Activated CD8-positive, alpha-beta memory T cell treated with anti-CD3 and anti-CD28 coated beads, Interleukin-2, amount 50 U/mL, for 4 hours (primary cell): Measurements from ENCODE around the gene GLB1L2.
A peak's percentile ranks its signal among the peaks of the same experiment; 100 is the strongest.
"Not testable (repeated sequence)": the region's sequence is repeated elsewhere in the genome, so short reads cannot be mapped to it uniquely, and the experiment has no call there.

Source experiments
- DNase-seq: peaks from one replicate; pipeline ENCODE4 v3.0.0-alpha.2; 2020

The GLB1L2 gene

DNA sequence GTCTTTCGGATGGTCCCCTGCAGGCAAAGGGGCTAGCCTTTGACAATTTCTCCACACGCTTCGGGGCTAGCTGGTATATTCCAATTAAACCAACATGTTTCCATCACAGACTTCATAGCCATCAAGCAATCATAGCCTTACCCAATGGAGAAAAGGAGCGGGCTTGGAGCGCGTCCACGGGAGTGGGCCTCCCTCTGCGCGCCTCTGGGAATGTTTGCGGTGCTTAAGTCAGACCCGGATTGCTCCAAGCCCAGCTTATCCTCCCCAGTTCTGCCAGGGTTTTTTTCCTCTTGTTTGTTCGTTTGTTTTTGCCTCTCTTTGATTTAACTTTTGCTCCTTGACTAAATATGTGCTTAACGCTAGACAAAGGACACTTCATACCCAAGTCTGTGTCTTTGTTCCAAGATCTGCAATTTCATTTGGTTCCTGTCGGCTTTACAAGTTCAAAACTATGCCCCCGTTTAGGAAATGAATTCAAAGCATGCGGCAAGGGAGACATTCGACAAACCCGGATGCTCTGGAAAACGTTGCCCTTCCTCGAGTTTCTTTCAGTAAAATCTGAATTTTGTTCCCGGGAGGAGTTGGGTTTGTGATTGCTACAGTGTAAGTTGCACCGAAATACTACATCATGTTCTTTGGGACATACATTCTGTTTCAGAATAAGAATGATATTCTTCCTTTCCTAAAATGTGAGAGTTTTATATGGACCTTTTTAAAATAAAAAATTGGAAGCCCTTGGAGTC is 1.0 kb upstream of the GLB1L2 start:
- DNase-seq: no peak

DNA sequence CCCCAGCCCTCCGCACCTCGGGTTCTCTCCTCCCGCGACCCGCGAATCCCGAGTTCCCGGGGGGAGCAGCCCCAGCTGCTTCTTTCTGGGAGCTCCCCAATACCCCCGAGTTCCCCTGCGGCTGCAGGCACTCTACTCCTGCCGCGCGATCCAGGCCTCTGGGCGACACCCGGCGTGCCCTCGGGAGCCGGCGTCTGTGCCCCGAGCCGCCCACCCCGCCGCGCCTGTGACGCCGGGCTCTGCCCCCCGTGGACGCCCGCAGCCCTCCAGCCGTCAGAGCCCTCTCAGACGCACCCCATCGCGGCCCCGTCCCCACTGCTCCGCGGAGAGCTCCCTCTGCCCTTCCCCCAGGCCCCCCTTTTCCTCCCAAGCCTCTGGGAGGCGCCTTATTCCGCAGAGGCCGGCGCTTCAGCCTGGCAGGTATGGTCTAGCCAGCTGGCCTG is 422 bp downstream of the GLB1L2 start:
- peak; percentile 42 for DNase-seq

DNA sequence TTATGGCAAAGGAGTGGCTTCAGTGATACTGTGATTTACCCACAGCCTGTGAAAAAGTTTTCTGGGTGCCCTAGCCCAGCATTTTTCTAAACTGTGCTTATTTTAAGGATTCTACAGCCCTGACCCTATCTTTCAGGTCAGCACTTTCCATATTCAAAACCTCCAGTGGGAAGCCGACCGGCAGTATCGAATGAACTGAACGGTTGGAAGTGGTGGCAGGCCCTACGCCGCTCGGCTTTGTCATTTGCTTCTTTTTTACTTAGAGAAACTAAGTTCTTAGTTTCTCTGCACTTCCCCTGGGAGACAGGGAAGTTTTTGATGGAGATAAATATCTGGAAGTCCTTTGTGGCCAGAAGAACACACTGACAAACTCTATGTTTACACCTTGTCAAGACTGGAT is 994 bp downstream of the GLB1L2 start:
- DNase-seq: no peak

DNA sequence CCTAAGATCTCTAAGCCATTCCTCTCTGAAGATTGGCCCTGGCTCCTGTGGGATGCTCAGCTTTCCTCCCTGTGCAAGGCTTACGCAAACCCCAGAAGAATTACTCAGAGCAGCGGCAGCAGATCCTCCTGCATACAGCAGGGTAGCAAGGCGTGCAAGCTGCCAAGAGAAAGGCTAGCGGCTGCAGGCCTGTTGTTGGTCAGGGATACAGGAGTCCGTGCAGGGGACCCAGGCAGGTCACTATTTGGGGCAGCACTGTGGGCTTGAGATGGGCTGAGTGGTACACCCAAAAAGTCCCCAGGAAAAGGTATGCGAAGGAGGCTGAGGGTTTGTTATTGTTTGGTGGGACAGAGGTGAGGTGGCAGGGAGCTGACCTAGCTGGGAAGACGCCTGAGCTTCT is 1.5 kb downstream of the GLB1L2 start:
- DNase-seq: no peak

DNA sequence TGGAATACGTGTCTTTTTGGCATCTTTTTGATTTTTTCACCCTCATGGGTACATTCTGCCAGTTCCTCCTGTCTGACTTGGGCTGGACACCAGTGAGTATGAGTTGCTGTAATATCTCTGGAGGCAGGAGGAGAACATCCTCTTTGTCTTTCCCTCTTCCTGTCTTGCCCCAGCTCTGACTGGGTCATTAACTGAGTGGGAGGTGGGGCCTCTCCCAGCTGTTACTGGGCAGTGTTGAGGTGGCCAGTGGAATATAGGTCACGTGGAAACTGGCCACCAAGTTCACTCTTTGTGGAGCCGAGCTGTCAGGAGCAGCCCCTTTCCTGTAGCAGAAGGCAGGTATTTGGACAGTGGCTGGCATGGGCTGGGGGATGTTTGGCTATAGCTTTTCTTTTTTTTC is 2.2 kb downstream of the GLB1L2 start:
- no peak for DNase-seq

DNA sequence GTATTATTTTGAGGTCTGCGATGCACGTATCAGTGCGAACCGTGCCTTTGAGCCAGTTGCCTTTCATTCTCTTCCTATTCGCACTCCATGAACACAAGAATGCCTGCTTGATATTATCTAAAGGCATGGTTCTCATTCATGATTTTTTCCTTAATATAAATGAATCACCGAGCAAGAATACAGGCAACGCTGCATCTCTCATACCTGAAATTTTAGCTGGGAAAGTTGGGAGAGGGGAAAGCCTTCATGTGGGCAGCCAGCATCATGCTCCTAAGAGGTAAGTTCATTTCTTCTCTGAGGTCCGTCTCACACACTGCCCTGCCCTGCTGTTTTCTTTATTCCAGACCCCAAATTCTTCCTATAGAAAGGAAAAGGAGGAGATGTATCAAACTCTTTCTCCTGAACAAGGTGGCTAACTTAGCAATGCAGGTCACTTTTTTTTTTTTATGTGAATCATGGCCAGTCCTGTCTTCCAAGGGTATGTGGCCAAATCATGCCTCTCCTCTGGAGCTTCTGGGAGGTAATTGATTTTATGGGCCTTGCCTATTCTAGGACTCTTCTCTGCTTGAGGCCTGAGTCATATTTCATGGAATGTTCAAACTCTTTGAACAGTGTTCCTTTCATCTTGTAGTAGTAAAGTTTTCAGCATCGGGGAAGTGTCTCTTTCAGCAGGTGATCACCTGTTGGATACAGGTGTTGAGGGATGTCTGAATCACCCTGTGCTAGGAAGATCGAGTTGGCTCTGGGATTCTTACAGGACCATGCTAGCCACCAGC is 3.2 kb downstream of the GLB1L2 start:
- DNase-seq: no peak

DNA sequence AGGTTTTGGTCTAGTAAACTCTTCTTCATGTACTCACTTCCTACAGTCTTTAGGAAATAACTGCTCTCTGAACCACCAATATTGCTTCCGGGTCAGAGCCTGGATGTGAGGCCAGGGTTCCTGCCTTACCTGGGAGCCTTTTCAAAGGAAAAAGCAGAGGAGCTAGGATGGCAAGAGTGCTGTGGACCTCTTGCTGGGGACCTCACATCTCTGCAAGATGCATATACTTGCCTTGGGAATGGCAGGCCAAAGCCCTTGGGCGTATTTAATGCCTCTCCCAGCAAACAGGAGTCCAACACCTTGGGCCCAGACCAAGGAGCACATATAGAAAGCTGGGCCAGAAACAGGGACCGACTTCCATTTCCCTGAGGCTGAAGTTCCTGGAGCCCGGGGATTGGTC is 5.3 kb downstream of the GLB1L2 start:
- DNase-seq: no peak

DNA sequence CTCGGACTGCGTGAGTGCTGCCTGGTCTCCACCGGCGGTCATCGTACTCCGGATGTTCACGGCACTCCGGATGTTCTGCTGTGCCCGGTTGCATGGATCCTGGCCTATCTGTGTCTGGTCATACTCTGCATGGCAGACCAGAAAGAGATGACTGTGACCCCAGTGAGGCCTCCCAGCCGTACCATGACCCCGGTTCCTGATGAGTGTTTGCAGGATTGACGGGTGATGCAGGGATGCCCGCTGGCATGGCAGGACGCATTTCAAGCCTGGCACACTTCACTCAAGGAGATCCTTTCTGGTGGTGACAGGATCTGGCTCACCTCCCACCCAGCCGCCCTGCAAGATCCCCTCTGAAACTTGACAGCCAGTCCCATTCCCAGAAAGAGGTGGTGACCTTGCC is 6.3 kb downstream of the GLB1L2 start:
- no peak for DNase-seq

DNA sequence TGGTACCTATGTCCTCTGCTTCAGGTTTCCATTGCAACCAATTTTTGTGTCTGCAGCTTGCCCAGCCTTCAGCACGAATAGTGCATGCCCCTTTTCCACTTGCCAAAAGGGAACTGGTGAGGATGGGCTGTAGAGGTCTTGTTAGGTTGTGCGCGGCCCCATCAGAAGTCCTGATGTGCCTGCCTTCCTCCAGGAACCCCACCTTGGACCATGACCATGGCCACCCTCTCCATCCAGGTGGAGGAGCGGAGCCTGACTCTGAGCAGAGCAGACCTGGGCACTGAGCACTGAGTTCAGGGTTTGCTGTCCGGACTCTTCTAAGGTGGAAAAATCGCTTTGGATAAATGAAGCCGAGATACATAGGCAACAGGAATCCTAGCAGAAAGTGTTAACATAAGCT is 6.9 kb downstream of the GLB1L2 start:
- no peak for DNase-seq

DNA sequence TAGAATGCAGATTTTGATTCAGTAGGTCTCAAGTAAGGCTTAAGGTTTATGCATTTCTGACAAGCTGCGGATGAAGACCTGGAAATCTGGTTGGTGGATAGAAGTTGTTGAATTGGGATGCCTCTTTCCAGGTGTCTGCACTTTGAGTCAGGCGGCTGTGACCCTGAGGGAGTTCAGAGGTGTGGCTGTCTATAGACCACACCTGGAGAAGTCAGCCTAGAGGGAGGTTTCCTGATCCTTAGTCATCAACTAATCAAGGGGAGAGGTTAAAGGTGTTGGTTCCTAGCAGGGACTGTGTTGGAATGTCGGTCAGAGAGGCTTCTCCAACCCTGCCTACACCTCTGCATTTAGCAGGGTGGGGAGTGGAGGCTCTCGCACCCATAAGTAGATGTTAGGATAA is 8.0 kb downstream of the GLB1L2 start:
- no peak for DNase-seq

DNA sequence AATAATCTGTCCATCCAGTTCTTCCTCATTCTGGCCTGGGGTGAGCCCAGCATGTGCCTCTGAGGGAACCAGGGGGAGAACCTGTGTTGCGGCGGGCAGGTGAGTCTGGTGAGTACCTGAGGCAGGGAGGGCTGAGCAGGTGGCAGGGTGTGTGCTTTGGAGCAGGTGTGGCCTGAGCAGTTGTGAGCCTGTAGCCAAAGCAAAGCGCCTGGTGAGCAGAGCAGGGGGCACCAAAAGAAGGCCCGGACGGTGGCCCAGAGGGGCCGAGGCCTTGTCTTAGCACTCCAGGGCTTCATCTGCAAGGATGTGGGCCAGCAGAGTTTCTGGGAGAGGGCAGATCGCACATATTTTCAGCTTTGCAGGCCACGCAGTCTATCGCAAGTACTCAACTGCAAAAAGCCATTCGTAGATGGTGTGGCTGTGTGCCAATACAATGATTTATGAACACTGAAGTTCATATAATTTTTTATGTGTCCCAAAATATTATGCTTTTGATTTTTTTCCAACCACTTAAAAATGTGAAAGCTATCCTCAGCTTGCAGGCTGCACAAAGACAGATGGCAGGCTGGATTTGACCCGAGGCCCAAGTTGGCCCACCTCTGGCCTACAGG is 8.7 kb downstream of the GLB1L2 start:
- DNase-seq: no peak

DNA sequence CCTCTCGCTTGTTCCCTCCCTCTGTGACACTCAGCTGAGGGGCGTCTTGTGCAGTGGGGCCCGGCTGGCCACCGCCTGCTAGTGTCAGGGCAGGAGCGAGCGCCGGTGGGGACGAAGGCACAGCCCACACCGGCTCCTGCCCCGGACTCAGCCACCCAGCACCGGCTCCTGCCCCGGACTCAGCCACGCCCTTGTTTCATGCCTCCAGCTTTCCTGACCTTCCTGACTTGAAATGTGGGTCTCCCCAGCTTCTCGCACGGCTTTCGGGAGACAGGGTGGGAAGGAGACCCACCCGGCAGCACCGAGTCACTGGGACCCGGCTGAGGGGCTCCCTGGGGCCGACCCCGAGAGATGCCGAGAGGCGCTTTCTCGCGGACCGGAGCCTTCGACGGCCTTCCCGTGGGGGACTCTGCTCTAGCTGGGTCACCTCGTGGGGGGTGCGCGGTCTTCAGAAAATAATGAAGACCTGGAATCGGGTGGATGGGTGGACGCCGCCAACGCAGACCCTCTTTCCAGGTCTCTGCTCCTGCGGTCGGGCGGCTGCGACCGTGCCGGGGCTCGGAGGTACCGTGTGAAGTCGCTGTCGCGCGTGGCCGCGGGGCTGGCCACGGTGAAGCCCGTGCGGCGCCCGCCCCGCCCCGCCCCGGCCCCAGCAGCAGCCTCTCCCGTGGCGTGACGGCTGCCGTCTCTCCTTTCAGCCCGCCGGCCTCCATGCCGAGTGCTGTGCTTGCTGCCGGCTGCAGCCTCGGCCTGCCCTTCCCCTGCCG is 10.2 kb downstream of the GLB1L2 start:
- no peak for DNase-seq

DNA sequence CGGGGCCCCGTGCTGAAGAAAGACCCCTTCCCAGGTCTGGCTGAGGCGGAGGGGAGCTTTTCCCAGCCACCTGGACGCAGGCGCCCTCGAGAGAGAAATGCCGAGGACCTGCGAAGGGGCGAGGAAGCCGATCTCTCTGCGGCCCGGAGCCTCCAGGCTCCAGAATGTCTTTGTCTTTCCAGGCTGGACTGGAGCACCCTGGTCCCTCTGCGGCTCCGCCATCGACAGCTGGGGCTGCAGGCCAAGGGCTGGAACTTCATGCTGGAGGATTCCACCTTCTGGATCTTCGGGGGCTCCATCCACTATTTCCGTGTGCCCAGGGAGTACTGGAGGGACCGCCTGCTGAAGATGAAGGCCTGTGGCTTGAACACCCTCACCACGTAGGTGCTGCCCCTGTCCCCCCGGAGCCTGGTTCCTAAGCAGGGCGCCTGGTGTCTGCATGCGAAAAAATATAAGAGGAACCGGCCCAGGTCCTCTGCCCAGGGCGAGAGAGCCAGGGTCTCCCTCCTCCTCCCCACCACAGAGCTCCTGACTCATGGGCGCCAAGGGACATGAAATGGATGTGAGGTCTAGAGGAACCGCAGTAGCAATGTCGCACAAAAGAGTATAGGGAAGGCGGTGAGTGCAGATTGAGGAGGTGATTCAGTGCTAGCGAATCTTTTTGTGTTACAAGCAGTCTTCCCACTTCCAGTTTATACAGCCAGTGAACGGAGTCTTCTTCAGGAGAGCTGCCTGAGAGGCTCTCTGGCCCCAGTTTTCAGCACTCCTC is 11.0 kb downstream of the GLB1L2 start:
- DNase-seq: no peak

DNA sequence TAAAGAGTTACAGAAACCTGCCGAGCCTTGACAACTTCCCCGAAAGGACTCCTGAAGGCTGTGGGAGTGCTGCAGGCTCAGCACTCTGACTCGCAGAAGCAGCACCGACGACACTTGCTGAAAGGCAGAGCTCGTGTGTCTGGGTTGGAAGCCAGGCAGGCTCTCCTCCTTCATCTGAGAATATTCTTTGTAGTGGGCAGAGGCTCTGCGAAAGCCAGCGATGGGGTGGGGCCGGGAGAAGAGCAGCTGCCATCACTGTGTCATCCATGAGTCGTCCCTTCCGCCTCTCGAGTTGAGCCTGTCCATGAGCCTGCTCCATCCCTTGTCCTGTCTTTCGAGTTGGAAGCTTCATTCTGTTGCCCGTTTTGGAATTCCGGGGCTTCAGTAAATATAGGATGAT is 11.9 kb downstream of the GLB1L2 start:
- no peak for DNase-seq

DNA sequence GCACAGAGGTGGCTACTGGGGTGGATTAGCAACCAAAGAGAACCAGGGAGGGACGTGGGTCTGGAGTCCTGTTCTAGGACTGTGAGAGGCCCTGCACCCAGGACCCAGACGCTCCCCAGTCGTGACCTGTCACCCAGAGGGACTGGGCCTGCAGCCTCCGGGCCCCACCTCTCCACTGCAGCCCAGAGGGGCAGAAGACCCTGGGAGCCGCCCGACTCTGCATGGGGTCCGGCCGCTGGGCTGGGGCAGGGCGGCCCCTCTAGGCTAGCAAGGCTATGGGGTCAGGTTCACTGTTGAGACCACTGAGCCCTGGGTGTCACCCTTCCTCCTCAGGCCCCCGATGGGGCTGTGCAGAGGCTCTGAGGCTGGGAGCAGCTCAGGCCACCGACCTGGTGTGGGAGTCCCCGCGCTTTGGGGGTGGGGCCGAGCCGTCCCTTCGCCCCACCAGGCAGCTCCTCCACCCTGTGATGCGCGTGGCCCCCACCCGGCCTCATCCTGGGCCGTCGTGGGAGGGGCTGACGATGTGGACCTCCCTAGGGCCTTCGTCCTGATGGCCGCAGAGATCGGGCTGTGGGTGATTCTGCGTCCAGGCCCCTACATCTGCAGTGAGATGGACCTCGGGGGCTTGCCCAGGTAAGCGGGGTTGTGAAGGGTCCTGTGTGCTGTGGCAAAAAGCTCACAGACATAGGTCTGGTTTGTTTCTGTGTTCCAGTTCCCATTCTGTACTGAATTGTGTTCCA is 12.9 kb downstream of the GLB1L2 start:
- DNase-seq: not testable (repeated sequence)

DNA sequence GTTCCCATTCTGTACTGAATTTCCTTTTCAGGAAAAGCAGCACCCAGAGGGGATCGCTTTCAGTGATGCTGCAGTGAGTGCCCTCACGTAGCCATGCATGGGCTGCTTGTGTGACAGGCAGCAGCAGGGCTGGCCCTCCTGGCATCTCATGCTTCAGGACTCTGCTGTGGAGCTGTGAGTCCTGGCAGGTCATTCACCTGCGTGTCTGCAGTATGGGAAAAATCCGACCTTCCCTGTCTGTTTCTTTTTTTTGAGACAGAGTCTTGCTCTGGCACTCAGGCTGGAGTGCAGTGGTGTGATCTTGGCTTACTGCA is 13.4 kb downstream of the GLB1L2 start:
- no peak for DNase-seq

DNA sequence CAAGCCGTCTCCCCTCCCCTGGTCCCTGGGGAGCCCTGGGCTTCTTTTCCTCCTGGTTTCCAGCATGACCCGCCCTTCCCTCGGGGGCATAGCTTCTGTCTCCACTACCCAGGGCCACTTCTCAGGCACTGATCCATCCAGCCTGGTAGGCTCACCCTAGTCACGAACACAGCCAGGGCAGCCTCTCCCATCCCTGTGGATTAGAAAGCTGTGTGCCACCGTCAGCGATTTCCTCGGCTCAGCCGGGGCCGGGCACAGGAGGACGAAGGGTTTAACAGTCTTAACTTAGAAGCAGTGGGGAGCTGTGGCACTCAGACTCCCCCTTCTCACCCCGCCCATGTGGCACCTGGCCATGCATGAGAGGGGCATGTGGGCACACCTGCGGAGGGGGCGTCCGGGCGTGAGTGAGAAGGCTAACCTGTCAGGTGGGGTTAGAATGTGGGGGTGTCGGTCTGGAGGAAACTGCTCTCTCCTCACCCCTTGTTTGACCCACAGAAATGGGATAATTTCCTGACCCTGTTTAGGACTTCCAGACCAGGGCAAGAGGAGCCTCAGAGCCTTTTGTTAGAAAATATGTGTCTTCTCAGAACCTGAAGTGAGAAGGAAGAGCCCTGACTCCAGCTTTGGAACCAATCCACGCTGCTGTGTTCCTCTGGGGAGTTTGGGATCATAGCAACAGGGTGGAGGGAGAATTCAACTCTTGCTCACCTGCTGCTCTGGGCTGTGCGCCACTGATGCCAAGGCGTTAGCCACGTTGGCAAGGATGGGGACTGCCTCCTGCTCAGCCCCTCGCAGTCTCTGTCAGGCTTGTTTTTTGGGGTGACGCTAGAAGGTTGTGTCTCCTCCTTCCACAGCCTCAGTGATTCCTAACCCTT is 14.6 kb downstream of the GLB1L2 start:
- no peak for DNase-seq

DNA sequence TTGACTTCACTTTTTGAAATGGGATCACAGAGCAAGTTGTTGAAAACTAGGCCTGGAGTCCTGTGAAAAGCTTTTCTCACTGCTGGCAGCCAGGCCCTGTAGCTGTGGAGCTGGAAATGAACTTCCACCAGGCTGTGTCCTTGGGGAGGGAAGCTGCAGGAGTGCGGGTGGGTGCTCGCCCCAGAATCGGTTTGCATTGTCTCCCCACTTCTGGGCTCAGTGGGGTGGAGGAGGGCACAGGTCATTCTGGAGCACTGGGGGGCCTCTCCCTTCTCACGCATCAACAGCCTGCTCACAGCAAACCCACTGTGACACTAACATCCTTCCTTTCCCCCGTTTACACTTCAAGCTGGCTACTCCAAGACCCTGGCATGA is 15.2 kb downstream of the GLB1L2 start:
- DNase-seq: no peak

DNA sequence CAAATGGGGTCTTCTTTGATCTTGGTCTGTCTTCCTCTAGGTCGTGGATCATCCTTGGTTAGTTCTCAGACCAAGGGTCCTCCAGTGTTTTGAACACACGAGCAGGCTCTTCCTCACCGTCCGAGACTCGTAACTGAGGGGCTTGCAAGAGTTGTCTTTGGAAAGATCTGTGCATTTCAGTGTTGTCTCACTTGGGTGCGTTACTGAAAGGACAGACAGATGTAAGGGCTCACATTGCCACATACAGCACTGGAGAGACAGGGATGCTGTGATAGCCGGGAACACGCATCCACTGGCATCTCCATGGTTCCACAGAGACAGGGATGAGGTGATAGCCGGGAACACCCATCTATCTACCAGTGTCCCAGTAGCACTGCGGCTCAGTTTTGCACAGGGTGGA is 15.7 kb downstream of the GLB1L2 start:
- no peak for DNase-seq

DNA sequence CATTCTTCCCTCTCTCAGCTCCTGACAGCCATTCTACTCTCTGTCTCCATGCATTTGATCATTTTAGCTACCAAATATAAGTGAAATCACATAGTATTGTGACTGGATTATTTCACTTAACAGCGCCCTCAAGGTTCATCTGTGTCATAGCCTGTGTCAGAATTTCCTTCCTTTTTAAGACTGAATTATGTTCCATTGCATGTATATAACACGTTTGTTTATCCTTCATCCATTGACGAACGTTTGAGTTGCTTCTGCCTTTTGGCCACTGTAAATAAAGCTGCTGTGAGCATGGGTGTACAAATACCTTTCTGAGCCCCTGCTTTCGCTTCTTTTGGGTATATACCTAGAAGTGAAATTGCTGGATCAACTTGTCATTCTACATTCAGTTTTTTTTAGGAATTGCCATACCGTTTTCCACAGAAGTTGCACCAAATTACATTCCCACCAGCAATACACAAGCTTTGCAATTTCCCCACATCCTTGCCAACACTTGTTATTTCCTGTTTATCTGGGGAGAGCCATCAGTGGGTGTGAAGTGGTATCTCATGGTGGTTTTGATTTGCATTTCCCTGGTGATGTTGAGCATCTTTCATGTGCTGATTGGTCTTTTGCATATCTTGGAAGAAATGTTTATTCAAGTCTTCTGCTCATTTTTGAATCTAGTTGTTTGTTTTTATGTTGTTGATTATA is 17.5 kb downstream of the GLB1L2 start:
- DNase-seq: no peak
